NT2/D1 (cell line): ENCODE data around the gene ADORA2A.

Experiments used
- SUZ12 ChIP-seq: IDR thresholded peaks from 2 replicates; pipeline ENCODE4 v1.6.1; 2011; ENCODE audit not compliant: insufficient read length, insufficient read depth; ENCODE audit errors: extremely low read depth
- YY1 ChIP-seq: IDR thresholded peaks from 2 replicates; pipeline ENCODE4 v1.6.1; 2011; ENCODE audit not compliant: insufficient read length, insufficient read depth
- ZNF274 ChIP-seq: IDR thresholded peaks from 2 replicates; pipeline ENCODE4 v1.6.1; 2011; ENCODE audit warnings: mild to moderate bottlenecking, low read depth, low read length

- no peak for TF ChIP-seq YY1
- TF ChIP-seq SUZ12, result no peak
- TF ChIP-seq ZNF274, result no peak
Measured at GRCh38 chr22:24383061-24383460, 44.3 kb upstream of the ADORA2A start.
